Panc1 (cell line): ENCODE results near the gene SLC23A3. TPM values are rescaled to one million over a fixed set of nuclear protein-coding genes. Genes with fewer than 3 reads are reported as not detected.

Experiments
- ATAC-seq: fragments of 200-7000 bp; cut with Tn5 transposase; 2 replicates; pipeline ENCODE4 v1.9.1; 2020; ENCODE audit warnings: mild to moderate bottlenecking, moderate library complexity
- BruUV-seq: library from RNA; stranded (reverse); fragments of 400-500 nt; replicated peaks from 2 replicates; lab custom pipeline; 2021; lab: Mats Ljungman, UMichigan
- CTCF ChIA-PET: fragments of 300-600 bp; sonication (Branson Sonifier 250); formaldehyde crosslinking; loops from one replicate; lab custom pipeline; 2022; ENCODE audit warnings: antibody characterized with exemption; lab: Charles Lee
- POLR2A ChIA-PET: fragments of 300-600 bp; sonication (Branson Sonifier 250); formaldehyde crosslinking; loops from one replicate; lab custom pipeline; 2022; ENCODE audit warnings: antibody characterized with exemption; lab: Charles Lee
- DNase-seq: peaks from one replicate; pipeline ENCODE4 v3.0.0-alpha.2; 2010; ENCODE audit warnings: low read depth, low spot score
- H3K27ac ChIP-seq: 2 replicates; pipeline ENCODE4 v1.5.1; 2011; ENCODE audit warnings: mild to moderate bottlenecking, low read length, inconsistent platforms
- H3K27me3 ChIP-seq: fragments of 200-500 bp; sonication (Bioruptor generic); 2 replicates; pipeline ENCODE4 v1.6.0; 2014; ENCODE audit warnings: low read length, inconsistent platforms; ENCODE audit not compliant: control insufficient read depth, insufficient read depth
- H3K36me3 ChIP-seq: fragments of 200-500 bp; sonication (Bioruptor generic); 2 replicates; pipeline ENCODE4 v1.5.1; 2014; ENCODE audit warnings: inconsistent platforms, mild to moderate bottlenecking, low read length, moderate library complexity; ENCODE audit not compliant: control insufficient read depth, insufficient read depth
- H3K4me1 ChIP-seq: 2 replicates; pipeline ENCODE4 v1.5.1; 2011; ENCODE audit warnings: inconsistent platforms, mild to moderate bottlenecking, low read length, moderate library complexity; ENCODE audit not compliant: control insufficient read depth, insufficient read depth
- H3K4me3 ChIP-seq, 2 experiments: 2 replicates each; pipeline ENCODE4 v1.5.1; 2011 to 2012; ENCODE audit warnings: low read depth in 2 of 2, low read length in 2 of 2, mild to moderate bottlenecking in 2 of 2, inconsistent platforms in 1 of 2, moderate library complexity in 1 of 2
- H3K9me3 ChIP-seq: fragments of 200-500 bp; sonication (Bioruptor generic); 2 replicates; pipeline ENCODE4 v1.5.1; 2014; ENCODE audit warnings: low read depth, mild to moderate bottlenecking, inconsistent platforms, low read length, moderate library complexity; ENCODE audit not compliant: control insufficient read depth, insufficient read depth
- POLR2AphosphoS5 ChIP-seq: IDR thresholded peaks from 2 replicates; pipeline ENCODE4 v1.6.1; 2012; ENCODE audit warnings: mild to moderate bottlenecking, low read depth, low read length, moderate library complexity
- SIN3A ChIP-seq: IDR thresholded peaks from 2 replicates; pipeline ENCODE4 v1.6.1; 2012; ENCODE audit warnings: low read depth, mild to moderate bottlenecking, low read length, moderate library complexity, borderline replicate concordance; ENCODE audit not compliant: insufficient read depth
- TCF7L2 ChIP-seq: IDR thresholded peaks from 2 replicates; pipeline ENCODE4 v1.6.1; 2011; ENCODE audit warnings: mild to moderate bottlenecking, low read depth, low read length, inconsistent platforms
- in situ Hi-C: cut with HindIII; loops from 2 replicates; pipeline ENCODE4 v1.10.0; 2016; ENCODE audit warnings: low sequenced_read_pairs, low pct_unique_long_range_greater_than_20kb
- intact Hi-C: fragments of 100-400 bp; cut with micrococcal nuclease; formaldehyde crosslinking; loops from one replicate; pipeline ENCODE4 v1.10.0; 2022; ENCODE audit not compliant: unreplicated experiment
- total RNA-seq: library from RNA; stranded (reverse); gene quantifications from one replicate; pipeline ENCODE4 v1.2.1, GENCODE V29; 2021; ENCODE audit not compliant: unreplicated experiment
- TF ChIP-seq, protein P1 (sequence below), 2 experiments: IDR thresholded peaks; 2 replicates each; pipeline ENCODE4 v1.6.1; 2011 to 2012; ENCODE audit warnings: low read depth in 2 of 2, control low read depth in 1 of 2, low read length in 1 of 2, mild to moderate bottlenecking in 1 of 2, moderate library complexity in 1 of 2; ENCODE audit not compliant: insufficient read depth in 1 of 2
- TF ChIP-seq, protein P2 (sequence below): fragments of 450-650 bp; IDR thresholded peaks from 2 replicates; pipeline ENCODE4 v1.5.1; 2017; ENCODE audit warnings: mild to moderate bottlenecking

SLC23A3 gene
- total RNA-seq, 1 experiment from 2014 or later, result 3.3 TPM

DNA sequence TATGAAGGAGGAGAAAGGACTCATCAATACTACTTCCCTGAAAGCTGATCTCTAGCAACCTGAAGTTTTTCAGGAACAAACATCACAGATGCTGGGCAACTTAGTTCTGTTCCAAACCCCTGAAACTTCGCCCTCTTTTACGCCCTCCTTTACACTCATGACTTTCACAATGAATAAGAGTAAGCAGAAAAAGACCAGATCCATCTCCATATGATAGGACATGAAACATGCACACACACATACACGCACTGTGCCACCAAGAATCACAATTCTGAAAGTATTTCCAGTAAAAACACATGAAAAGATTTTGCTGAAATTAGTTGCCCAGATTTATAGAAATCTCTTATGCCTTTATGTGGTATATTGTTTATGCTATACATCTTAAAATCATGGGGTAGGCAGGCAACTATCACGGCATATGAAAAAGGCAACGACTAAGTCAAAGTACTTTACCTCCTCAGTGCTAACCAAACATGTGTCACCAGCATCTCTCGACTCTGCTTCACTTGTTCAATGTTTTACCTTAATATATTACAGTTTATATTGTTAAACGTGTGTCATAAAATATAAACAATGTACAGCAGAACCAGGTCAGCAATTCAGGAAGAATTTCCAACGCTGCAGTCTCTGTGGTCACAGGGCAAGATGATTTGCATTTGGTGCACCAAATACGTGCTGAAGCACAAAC is 57.0 kb downstream of the SLC23A3 start:
- no TSS peak for BruUV-seq
- TF ChIP-seq POLR2AphosphoS5 (no peak), SIN3A (no peak), TCF7L2 (no peak)
- TF ChIP-seq, protein P1, sequence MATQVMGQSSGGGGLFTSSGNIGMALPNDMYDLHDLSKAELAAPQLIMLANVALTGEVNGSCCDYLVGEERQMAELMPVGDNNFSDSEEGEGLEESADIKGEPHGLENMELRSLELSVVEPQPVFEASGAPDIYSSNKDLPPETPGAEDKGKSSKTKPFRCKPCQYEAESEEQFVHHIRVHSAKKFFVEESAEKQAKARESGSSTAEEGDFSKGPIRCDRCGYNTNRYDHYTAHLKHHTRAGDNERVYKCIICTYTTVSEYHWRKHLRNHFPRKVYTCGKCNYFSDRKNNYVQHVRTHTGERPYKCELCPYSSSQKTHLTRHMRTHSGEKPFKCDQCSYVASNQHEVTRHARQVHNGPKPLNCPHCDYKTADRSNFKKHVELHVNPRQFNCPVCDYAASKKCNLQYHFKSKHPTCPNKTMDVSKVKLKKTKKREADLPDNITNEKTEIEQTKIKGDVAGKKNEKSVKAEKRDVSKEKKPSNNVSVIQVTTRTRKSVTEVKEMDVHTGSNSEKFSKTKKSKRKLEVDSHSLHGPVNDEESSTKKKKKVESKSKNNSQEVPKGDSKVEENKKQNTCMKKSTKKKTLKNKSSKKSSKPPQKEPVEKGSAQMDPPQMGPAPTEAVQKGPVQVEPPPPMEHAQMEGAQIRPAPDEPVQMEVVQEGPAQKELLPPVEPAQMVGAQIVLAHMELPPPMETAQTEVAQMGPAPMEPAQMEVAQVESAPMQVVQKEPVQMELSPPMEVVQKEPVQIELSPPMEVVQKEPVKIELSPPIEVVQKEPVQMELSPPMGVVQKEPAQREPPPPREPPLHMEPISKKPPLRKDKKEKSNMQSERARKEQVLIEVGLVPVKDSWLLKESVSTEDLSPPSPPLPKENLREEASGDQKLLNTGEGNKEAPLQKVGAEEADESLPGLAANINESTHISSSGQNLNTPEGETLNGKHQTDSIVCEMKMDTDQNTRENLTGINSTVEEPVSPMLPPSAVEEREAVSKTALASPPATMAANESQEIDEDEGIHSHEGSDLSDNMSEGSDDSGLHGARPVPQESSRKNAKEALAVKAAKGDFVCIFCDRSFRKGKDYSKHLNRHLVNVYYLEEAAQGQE (IDR thresholded peaks at IDR 0.05; ENCODE audit: insufficient read depth in 1 of 2, low read depth in 2 of 2, low read length in 1 of 2), result no peak
- POLR2A ChIA-PET, result no interaction called here

GRCh38 chr2:219112062-219112406 is 57.8 kb downstream of the SLC23A3 start:
- in situ Hi-C loops, result no loop called here
- Histone ChIP-seq H3K9me3 (no peaks in the 10 kb centered on the region), H3K27ac (no peak overlapping the region), H3K27me3 (no peaks in the 10 kb centered on the region), H3K4me3 (no peak overlapping the region), H3K36me3 (no peaks in the 10 kb centered on the region), H3K4me1 (no peaks in the 10 kb centered on the region)
- TF ChIP-seq TCF7L2 (no peak), SIN3A (no peak), POLR2AphosphoS5 (no peak)
- TF ChIP-seq, protein P1 (IDR thresholded peaks at IDR 0.05; ENCODE audit: insufficient read depth in 1 of 2, low read depth in 2 of 2, low read length in 1 of 2), result no peak
- TF ChIP-seq, protein P2, sequence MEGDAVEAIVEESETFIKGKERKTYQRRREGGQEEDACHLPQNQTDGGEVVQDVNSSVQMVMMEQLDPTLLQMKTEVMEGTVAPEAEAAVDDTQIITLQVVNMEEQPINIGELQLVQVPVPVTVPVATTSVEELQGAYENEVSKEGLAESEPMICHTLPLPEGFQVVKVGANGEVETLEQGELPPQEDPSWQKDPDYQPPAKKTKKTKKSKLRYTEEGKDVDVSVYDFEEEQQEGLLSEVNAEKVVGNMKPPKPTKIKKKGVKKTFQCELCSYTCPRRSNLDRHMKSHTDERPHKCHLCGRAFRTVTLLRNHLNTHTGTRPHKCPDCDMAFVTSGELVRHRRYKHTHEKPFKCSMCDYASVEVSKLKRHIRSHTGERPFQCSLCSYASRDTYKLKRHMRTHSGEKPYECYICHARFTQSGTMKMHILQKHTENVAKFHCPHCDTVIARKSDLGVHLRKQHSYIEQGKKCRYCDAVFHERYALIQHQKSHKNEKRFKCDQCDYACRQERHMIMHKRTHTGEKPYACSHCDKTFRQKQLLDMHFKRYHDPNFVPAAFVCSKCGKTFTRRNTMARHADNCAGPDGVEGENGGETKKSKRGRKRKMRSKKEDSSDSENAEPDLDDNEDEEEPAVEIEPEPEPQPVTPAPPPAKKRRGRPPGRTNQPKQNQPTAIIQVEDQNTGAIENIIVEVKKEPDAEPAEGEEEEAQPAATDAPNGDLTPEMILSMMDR, result no peak
- no peak for ATAC-seq
- intact Hi-C loops, result no loop called here
- POLR2A ChIA-PET, result interaction anchor here (0.6 kb wide), 1 partner anchor 1147 kb away, joined by 4 read pairs; no protein-coding TSS in a partner anchor
- no peak for DNase-seq
- CTCF ChIA-PET, result interaction anchor here (1.0 to 1.1 kb wide), 2 partner anchors 82 to 87 kb away, joined by 3 to 6 read pairs; no protein-coding TSS in a partner anchor
- BruUV-seq, result no TSS peak

More for the DNA sequence above, 57.0 kb downstream of the SLC23A3 start:
- intact Hi-C loops, result no loop called here
- no peaks in the 10 kb centered on the region for H3K9me3 ChIP-seq
- H3K4me1 ChIP-seq, result no peaks in the 10 kb centered on the region
- ATAC-seq (no peak), DNase-seq (no peak)
- H3K4me3 ChIP-seq, result no peak overlapping the region
- no peaks in the 10 kb centered on the region for H3K27me3 ChIP-seq
- no peak overlapping the region for H3K27ac ChIP-seq
- H3K36me3 ChIP-seq, result no peaks in the 10 kb centered on the region
- in situ Hi-C loops, result no loop called here
- CTCF ChIA-PET, result interaction anchor here (1.1 kb wide), 1 partner anchor 83 kb away, joined by 3 read pairs; no protein-coding TSS in a partner anchor

Other genes starting within 250 kb of the SLC23A3 start
- 1.3 TPM for gene CDK5R2, start 210.4 kb downstream of the SLC23A3 start, total RNA-seq
- gene FEV, start 184.8 kb downstream of the SLC23A3 start, total RNA-seq, result not detected
- not detected for gene CRYBA2, start 176.6 kb downstream of the SLC23A3 start, total RNA-seq
- 0.33 TPM for gene CFAP65, start 128.5 kb downstream of the SLC23A3 start, total RNA-seq
- gene IHH, start 109.1 kb downstream of the SLC23A3 start, total RNA-seq, result 0.23 TPM
- gene NHEJ1, start 9.2 kb downstream of the SLC23A3 start, total RNA-seq, result 18.2 TPM
- gene CNPPD1, start 6.9 kb upstream of the SLC23A3 start, total RNA-seq, result 55.7 TPM
- gene RETREG2, start 8.2 kb upstream of the SLC23A3 start, total RNA-seq, result 106 TPM
- gene ZFAND2B, start 36.8 kb upstream of the SLC23A3 start, total RNA-seq, result 43.2 TPM
- 19.0 TPM for gene ABCB6, start 48.9 kb upstream of the SLC23A3 start, total RNA-seq
- 75.1 TPM for gene ATG9A, start 59.6 kb upstream of the SLC23A3 start, total RNA-seq
- gene ANKZF1, start 59.8 kb upstream of the SLC23A3 start, total RNA-seq, result 36.2 TPM
- 8.1 TPM for gene GLB1L, start 75.4 kb upstream of the SLC23A3 start, total RNA-seq
- 29.9 TPM for gene STK16, start 75.5 kb upstream of the SLC23A3 start, total RNA-seq
- not detected for gene TUBA4B, start 83.2 kb upstream of the SLC23A3 start, total RNA-seq
- 12.9 TPM for gene TUBA4A, start 83.9 kb upstream of the SLC23A3 start, total RNA-seq
- gene DNAJB2, start 109.3 kb upstream of the SLC23A3 start, total RNA-seq, result 66.2 TPM
- not detected for gene PTPRN, start 139.4 kb upstream of the SLC23A3 start, total RNA-seq
- not detected for gene RESP18, start 162.7 kb upstream of the SLC23A3 start, total RNA-seq
- 107 TPM for gene DNPEP, start 217.9 kb upstream of the SLC23A3 start, total RNA-seq
- 0.69 TPM for gene DES, start 248.3 kb upstream of the SLC23A3 start, total RNA-seq